ENCODE data around the gene BEST2.

DNA sequence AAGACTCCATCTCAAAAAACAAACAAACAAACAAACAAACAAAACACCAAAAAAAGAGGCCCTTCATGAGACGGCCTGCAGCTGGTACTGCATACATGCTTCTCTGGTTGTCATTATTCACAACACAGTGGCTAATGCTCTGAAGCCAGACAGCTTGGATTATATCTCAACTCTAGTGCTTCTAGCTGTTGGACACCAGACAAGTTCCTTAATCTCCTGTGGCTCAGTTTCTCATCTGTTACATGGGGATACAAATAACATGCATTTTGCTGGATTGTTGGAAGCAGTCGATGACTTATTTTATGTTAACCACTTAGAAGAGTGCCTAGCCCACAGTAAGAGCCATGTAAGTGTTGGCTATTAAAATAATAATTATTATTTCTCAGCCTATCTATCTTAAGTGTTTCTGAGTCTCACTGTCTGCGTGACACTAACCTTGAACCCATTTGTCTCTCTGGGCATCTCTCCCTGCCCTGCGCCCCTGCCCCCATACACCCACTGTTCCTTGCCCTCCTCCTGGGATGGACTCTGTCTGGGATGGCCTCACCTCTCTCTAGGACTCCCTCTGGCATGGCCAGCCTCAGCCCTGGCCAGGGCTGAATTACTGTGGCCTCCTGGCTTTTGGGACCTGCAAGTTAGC, 36.6 kb downstream of the BEST2 start:
- TF ChIP-seq CTCF (conservative IDR thresholded peaks at IDR 0.05; ENCODE audit: low read length) (no peak), EZH2phosphoT487 (IDR thresholded peaks at IDR 0.05; ENCODE audit: borderline replicate concordance) (no peak)

All from Loucy (cell line).